Parathyroid adenoma (tissue), 2 donors: ENCODE results near the gene RPS6KA2.

ENCODE experiments used
- H2AFZ ChIP-seq: fragments of 300-600 bp; sonication (generic); one replicate; pipeline ENCODE4 v1.7.0; 2017; ENCODE audit warnings: antibody characterized with exemption, mild to moderate bottlenecking
- H3K27ac ChIP-seq: fragments of 300-600 bp; sonication (generic); one replicate; pipeline ENCODE4 v1.7.0; 2017
- H3K27me3 ChIP-seq: fragments of 300-600 bp; sonication (generic); one replicate; pipeline ENCODE4 v1.7.0; 2017; ENCODE audit warnings: low read length; ENCODE audit not compliant: control insufficient read depth, insufficient read depth
- H3K36me3 ChIP-seq: fragments of 300-600 bp; sonication (generic); one replicate; pipeline ENCODE4 v1.7.0; 2017; ENCODE audit warnings: low read length; ENCODE audit not compliant: control insufficient read depth, insufficient read depth
- H3K4me1 ChIP-seq: fragments of 300-600 bp; sonication (generic); one replicate; pipeline ENCODE4 v1.7.0; 2017; ENCODE audit warnings: control low read depth
- H3K4me2 ChIP-seq: fragments of 300-600 bp; sonication (generic); one replicate; pipeline ENCODE4 v1.7.0; 2017; ENCODE audit warnings: low read length
- H3K4me3 ChIP-seq: fragments of 300-600 bp; sonication (generic); one replicate; pipeline ENCODE4 v1.7.0; 2017; ENCODE audit warnings: low read depth, low read length
- H3K79me2 ChIP-seq: fragments of 300-600 bp; sonication (generic); one replicate; pipeline ENCODE4 v1.7.0; 2017; ENCODE audit warnings: control low read depth
- H3K9ac ChIP-seq: fragments of 300-600 bp; sonication (generic); one replicate; pipeline ENCODE4 v1.7.0; 2017; ENCODE audit warnings: mild to moderate bottlenecking
- H3K9me3 ChIP-seq: fragments of 300-600 bp; sonication (generic); one replicate; pipeline ENCODE4 v1.7.0; 2017; ENCODE audit warnings: low read length; ENCODE audit not compliant: control insufficient read depth
- CTCF ChIP-seq: fragments of 300-600 bp; sonication (generic); IDR thresholded peaks from one replicate; pipeline ENCODE4 v1.7.0; 2017; ENCODE audit warnings: antibody characterized with exemption, mild to moderate bottlenecking
- donor health status: primary hyperparathyroidism.

The RPS6KA2 gene

GRCh38 chr6:166618866-166619761 is 7.9 kb downstream of the RPS6KA2 start:
- H2AFZ ChIP-seq = no peak overlapping the region
- H3K27ac ChIP-seq = peak overlapping the region; percentile 83
- H3K79me2 ChIP-seq = peaks cover 62% of the 10 kb centered on the region
- no peaks in the 10 kb centered on the region for H3K36me3 ChIP-seq
- TF ChIP-seq CTCF = no peak
- H3K9me3 ChIP-seq = no peaks in the 10 kb centered on the region
- H3K4me1 ChIP-seq = peaks cover 57% of the 10 kb centered on the region
- no peak overlapping the region for H3K9ac ChIP-seq
- no peak overlapping the region for H3K4me3 ChIP-seq
- no peaks in the 10 kb centered on the region for H3K27me3 ChIP-seq
- no peak overlapping the region for H3K4me2 ChIP-seq

- peaks cover 60% of the 10 kb centered on the region for H3K79me2 ChIP-seq
- TF ChIP-seq CTCF = no peak
- H3K27ac ChIP-seq = peak overlapping the region; percentile 17
- no peak overlapping the region for H3K4me3 ChIP-seq
- H3K9me3 ChIP-seq = no peaks in the 10 kb centered on the region
- H3K27me3 ChIP-seq = no peaks in the 10 kb centered on the region
- no peak overlapping the region for H2AFZ ChIP-seq
- H3K4me1 ChIP-seq = peaks cover 66% of the 10 kb centered on the region
- H3K4me2 ChIP-seq = no peak overlapping the region
- H3K36me3 ChIP-seq = no peaks in the 10 kb centered on the region
- H3K9ac ChIP-seq = no peak overlapping the region
Measured at GRCh38 chr6:166618251-166618650, 8.8 kb downstream of the RPS6KA2 start.

GRCh38 chr6:166617359-166617758 is 9.7 kb downstream of the RPS6KA2 start:
- Histone ChIP-seq H2AFZ (no peak overlapping the region), H3K4me1 (peaks cover 69% of the 10 kb centered on the region), H3K79me2 (peaks cover 58% of the 10 kb centered on the region), H3K9ac (no peak overlapping the region), H3K4me2 (no peak overlapping the region), H3K9me3 (no peaks in the 10 kb centered on the region), H3K27ac (no peak overlapping the region), H3K27me3 (no peaks in the 10 kb centered on the region), H3K4me3 (no peak overlapping the region), H3K36me3 (no peaks in the 10 kb centered on the region)
- TF ChIP-seq CTCF = no peak

GRCh38 chr6:166616261-166617238 is 10.5 kb downstream of the RPS6KA2 start:
- no peak overlapping the region for H3K4me2 ChIP-seq
- no peaks in the 10 kb centered on the region for H3K9me3 ChIP-seq
- TF ChIP-seq CTCF = no peak
- no peak overlapping the region for H3K27ac ChIP-seq
- no peaks in the 10 kb centered on the region for H3K36me3 ChIP-seq
- peaks cover 58% of the 10 kb centered on the region for H3K79me2 ChIP-seq
- H3K9ac ChIP-seq = no peak overlapping the region
- no peaks in the 10 kb centered on the region for H3K27me3 ChIP-seq
- no peak overlapping the region for H2AFZ ChIP-seq
- no peak overlapping the region for H3K4me3 ChIP-seq
- H3K4me1 ChIP-seq = peaks cover 70% of the 10 kb centered on the region
